ENCODE results near the gene INPP4B.

GRCh38 chr4:142846729-142847596, 862 bp upstream of the INPP4B start:
- peak; percentile 37; the same call in 1 of the 2 replicates for TF ChIP-seq CTCF (conservative IDR thresholded peaks at IDR 0.05; ENCODE audit: low read length)
- TF ChIP-seq EZH2phosphoT487 (IDR thresholded peaks at IDR 0.05; ENCODE audit: borderline replicate concordance, low read depth, low read length), result no peak
